ENCODE results near the gene INPP5J.
A peak's percentile ranks its signal among the peaks of the same experiment; 100 is the strongest.

DNA sequence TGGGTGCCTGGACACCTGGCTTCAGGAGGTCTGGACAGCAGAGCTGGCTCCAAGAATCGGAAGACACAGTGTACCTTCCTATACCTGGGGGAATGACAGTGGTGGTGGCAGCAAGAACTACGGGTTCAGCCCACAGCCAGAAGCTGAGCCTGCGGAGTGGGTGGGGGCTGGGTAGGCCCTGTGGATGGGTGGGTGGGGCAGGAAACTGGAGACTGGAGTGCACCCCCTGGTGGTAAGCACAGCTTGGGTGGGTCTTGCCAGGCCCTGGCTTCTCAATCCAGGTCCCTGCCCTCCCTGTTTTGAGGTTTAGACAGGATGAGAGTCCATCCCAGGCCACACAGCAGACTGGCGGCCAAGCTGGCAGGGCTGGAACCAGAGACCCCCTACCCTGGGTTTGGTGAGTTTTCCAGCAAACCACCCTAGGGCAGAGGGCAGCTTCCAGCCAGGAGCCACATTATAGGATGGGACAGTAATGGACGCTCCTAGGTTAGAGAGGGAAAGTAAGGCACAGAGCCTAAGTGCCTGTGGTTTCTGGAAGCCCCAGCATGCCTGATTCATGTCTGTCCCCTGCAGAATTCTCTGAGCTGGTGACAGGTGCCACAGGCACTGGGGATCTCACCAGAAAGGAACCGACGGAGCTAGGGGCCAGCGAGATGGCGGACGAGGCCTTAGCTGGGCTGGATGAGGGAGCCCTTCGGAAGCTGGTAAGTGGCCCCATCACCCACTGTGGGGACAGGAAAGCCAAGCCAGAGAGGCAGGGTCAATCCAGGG is 40.0 kb upstream of the INPP5J start:
- TF ChIP-seq, protein P1, sequence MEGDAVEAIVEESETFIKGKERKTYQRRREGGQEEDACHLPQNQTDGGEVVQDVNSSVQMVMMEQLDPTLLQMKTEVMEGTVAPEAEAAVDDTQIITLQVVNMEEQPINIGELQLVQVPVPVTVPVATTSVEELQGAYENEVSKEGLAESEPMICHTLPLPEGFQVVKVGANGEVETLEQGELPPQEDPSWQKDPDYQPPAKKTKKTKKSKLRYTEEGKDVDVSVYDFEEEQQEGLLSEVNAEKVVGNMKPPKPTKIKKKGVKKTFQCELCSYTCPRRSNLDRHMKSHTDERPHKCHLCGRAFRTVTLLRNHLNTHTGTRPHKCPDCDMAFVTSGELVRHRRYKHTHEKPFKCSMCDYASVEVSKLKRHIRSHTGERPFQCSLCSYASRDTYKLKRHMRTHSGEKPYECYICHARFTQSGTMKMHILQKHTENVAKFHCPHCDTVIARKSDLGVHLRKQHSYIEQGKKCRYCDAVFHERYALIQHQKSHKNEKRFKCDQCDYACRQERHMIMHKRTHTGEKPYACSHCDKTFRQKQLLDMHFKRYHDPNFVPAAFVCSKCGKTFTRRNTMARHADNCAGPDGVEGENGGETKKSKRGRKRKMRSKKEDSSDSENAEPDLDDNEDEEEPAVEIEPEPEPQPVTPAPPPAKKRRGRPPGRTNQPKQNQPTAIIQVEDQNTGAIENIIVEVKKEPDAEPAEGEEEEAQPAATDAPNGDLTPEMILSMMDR (IDR thresholded peaks at IDR 0.05), result peak; percentile 77
- TF ChIP-seq, protein P2, sequence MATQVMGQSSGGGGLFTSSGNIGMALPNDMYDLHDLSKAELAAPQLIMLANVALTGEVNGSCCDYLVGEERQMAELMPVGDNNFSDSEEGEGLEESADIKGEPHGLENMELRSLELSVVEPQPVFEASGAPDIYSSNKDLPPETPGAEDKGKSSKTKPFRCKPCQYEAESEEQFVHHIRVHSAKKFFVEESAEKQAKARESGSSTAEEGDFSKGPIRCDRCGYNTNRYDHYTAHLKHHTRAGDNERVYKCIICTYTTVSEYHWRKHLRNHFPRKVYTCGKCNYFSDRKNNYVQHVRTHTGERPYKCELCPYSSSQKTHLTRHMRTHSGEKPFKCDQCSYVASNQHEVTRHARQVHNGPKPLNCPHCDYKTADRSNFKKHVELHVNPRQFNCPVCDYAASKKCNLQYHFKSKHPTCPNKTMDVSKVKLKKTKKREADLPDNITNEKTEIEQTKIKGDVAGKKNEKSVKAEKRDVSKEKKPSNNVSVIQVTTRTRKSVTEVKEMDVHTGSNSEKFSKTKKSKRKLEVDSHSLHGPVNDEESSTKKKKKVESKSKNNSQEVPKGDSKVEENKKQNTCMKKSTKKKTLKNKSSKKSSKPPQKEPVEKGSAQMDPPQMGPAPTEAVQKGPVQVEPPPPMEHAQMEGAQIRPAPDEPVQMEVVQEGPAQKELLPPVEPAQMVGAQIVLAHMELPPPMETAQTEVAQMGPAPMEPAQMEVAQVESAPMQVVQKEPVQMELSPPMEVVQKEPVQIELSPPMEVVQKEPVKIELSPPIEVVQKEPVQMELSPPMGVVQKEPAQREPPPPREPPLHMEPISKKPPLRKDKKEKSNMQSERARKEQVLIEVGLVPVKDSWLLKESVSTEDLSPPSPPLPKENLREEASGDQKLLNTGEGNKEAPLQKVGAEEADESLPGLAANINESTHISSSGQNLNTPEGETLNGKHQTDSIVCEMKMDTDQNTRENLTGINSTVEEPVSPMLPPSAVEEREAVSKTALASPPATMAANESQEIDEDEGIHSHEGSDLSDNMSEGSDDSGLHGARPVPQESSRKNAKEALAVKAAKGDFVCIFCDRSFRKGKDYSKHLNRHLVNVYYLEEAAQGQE (IDR thresholded peaks at IDR 0.05; ENCODE audit: insufficient read depth in 1 of 2, low read depth in 2 of 2, low read length in 1 of 2), result no peak
- no peak for TF ChIP-seq POLR2AphosphoS5 (IDR thresholded peaks at IDR 0.05; ENCODE audit: low read depth, low read length)

Data from Panc1 (cell line).